NCI-H2107 (cell line): ENCODE results near the gene PRR5L.
"Not testable (repeated sequence)": the region's sequence is repeated elsewhere in the genome, so short reads cannot be mapped to it uniquely, and the experiment has no call there.

Experiments
- DNase-seq: peaks from one replicate; lab custom pipeline; 2025; lab: John Stamatoyannopoulos, UW

PRR5L gene

DNA sequence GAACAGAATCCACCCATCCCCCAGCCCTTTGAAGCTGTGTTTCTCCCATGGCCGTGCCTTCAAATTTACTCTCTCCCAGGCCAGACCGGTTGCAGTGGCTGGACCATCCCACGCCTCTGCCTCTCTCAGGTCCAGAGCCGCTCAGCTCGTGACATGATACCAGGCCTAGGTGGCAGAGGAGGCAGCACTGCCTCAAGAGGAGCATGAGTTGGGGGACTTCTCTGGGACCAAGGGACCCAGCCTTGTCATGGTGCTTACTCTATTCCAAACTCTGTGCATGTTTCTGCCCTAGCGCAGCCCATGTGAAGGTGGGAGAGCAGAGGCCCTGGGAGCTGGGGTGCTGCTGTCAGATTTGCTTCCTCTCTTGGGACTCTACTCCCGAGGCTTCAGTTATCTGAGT, 163.0 kb downstream of the PRR5L start:
- DNase-seq = no peak

DNA sequence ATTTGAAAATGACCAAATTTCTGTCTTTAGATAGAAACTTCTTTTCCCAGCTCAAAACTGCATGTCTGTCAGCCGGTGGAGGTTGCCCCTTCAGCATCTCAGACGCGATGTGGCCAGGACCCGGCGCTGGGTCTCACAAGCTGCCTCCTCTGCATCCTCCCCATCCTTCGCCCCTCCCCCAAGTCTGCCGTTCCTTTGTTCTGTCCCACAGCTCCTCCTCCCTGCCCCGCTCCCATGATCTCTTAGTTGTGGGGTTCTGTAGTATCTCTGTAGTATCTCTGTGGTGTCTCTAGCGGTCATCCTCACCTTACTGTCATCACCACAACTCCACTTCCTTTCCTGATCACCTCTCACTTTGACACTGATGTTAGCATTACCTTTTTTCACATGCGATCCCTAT, 164.1 kb downstream of the PRR5L start:
- no peak for DNase-seq

- no peak for DNase-seq
Measured at GRCh38 chr11:36462321-36462720, 166.2 kb downstream of the PRR5L start.

DNA sequence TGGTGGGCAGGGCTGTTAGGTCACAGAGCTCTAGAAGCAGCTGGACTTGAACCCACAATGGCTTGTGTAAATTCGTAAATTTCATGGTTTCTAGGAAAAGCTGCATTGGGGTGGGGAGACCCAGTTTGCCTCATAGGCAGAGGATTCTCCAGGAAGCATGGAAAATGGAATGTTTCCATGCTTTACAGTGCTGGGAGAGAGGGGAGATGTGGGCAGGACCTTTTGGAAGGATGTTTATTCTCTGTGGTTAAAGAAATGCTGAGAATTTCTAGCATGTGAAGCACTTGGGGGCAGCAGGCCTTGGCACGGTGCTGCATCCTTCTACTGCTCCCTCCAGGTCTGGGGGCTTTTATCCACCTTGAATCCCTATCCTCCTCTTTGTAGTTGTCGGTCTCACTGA, 167.7 kb downstream of the PRR5L start:
- no peak for DNase-seq

DNA sequence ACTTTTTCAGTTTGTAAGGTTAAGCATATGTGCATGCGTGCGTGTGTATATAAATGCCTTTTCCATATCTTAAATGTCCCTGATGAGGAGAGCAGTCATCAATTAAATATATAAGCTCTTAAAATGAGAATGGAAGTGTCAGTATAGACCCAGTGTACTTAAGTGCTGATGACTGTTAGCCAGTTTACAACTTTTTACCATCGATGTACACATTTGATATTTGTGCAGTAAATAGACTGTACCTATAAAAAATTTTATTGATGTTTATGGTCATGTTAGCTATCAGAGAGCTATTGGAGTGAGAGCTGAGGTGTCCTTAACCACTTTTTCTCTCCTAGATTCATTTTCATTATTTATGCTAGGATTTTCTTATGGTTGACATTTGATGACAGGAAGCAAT, 168.6 kb downstream of the PRR5L start:
- DNase-seq = no peak

GRCh38 chr11:36465449-36466163, 169.5 kb downstream of the PRR5L start:
- DNase-seq = no peak

GRCh38 chr11:36467012-36467411, 170.9 kb downstream of the PRR5L start:
- DNase-seq = no peak

- DNase-seq = no peak
Measured at GRCh38 chr11:36467916-36468315, 171.8 kb downstream of the PRR5L start.

DNA sequence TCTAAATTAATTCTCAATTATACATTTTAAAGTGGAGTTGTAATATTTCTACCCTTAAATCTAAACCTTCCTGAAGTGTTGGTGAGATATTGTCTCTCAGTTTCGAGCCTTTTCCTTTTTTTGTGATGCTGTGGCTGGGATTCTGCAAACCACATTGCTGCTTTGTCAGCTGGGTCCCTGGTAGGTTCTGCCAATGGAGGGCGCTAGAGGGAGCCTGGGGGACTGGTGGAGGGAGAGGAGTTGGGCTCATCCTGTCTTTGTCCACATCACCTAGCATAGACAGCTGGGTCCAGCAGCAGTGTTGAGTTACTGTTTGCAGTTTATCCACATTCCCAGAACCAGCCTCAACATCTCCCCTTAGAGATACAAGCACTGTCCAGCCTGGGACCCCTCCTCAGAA, 173.0 kb downstream of the PRR5L start:
- no peak for DNase-seq

- DNase-seq = no peak
Measured at GRCh38 chr11:36469881-36470802, 174.1 kb downstream of the PRR5L start.

GRCh38 chr11:36471577-36471976, 175.5 kb downstream of the PRR5L start:
- DNase-seq = no peak

DNA sequence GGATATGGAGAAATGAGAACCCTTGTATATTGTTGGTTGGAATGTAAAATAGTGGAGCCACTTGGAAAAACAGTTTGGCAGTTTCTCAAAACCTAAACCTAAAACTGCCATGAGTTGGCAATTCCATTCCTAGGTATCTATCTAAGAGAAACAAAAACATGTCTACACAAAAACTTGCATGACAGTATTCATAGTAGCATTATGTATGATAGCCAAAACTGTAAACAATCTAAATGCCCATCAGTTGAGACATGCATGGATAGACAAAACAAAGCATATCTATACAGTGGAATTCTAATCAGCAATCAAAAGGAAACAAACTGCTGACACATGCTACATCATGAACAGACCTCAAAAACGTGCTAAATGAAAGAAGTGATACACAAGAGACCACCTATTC, 179.1 kb downstream of the PRR5L start:
- no peak for DNase-seq

GRCh38 chr11:36478700-36479329, 182.7 kb downstream of the PRR5L start:
- no peak for DNase-seq

DNA sequence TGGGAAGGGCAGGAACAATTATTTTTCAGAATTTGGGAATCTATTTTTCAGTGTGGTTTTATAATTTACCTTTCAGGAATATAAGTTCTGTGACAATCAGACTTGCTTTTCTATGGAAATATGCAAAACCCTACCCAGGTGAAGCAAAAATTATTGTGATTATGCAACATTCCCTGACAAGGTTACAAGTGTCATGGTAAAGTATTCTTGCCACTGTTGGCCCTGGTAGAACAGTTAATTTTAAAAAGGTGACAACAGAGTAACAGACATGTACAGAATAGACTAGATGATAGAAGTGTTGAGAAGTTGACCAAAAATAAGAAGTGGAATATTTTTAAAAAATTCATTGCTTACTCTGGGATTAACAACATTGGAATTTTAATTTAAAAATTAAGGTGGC, 184.7 kb downstream of the PRR5L start:
- DNase-seq = no peak

GRCh38 chr11:36483042-36483441, 187.0 kb downstream of the PRR5L start:
- DNase-seq = not testable (repeated sequence)

- DNase-seq = no peak
Measured at GRCh38 chr11:36485298-36486002, 189.4 kb downstream of the PRR5L start.

- no peak for DNase-seq
Measured at GRCh38 chr11:36487619-36488018, 191.5 kb downstream of the PRR5L start.

- DNase-seq = no peak
Measured at GRCh38 chr11:36488096-36488495, 192.0 kb downstream of the PRR5L start.

DNA sequence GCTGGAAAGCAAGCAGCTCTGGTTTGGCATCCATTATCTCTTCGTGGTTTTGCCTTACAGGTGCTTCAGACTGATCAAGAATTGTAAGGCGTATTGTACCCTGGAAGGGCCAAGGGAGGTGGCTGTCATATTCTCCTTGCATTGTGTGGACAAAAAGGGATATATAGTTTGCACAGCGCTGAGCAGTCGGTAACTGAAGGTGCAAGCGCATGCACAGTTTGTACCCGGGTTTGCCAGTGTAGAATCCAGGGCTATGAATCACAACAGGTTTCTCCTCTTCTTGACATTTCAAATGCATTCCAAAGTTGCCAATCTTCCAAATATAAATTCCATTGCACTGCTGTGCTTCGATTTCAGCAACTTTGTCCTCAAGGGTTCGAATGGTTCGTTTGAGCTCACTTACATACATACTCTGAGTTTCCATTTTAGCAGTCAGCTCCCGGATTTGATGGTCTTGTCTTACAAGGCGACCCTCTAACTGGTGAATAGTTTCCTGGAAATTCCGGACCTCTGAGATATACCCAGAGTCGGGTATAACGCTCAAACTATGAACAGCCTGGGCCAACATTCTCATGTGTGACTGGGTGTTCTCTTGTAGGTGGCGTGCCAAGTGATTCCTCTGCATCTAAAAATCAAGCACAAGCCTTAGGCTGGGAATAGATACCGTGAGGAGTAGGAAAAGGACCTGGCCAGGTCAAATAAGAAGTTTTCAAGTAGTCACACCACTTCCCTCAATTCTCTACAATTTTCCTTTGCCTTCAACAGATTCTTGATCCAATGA, 194.1 kb downstream of the PRR5L start:
- DNase-seq = no peak

DNA sequence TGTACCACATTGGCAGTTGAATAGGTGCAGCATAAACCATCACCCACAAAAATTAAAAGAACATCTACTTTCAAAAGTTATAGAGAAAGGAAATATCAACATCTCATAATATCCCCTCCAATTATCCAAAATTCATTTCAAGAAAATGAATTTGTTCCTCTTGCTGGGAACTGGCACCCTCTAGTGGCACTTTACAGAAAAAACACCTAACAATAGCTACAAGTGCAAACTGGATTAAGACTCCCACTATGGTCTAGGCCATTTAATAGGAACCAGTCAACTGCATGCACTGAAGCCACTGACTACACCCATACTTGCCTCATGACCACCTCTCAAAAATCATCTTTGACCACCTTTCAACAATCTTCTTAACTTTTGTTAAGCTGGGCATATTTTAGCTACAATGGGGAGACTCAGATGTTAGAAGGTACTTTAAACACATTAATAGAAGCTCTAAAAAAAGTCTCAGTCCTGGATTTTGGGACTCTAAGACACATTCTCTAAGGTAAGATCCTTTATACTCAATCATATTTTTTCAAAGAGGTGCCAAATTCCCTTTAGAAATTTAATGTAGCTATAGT, 196.7 kb downstream of the PRR5L start:
- no peak for DNase-seq

- DNase-seq = no peak
Measured at GRCh38 chr11:36493332-36493731, 197.2 kb downstream of the PRR5L start.
